ENCODE results near the gene TBL1XR1. TPM values are rescaled to one million over a fixed set of nuclear protein-coding genes. Genes with fewer than 3 reads are reported as not detected.
"Not testable (repeated sequence)": the region's sequence is repeated elsewhere in the genome, so short reads cannot be mapped to it uniquely, and the experiment has no call there.

The TBL1XR1 gene
- total RNA-seq, 1 donor from 2014 or later, result 243 TPM

- Mint-ChIP-seq H3K27me3 (ENCODE audit: low read depth) (no peaks in the 10 kb centered on the region), H3K4me3 (no peak overlapping the region), H3K27ac (peak overlapping the region; percentile 85), H3K36me3 (peaks cover 8% of the 10 kb centered on the region), H3K9me3 (no peaks in the 10 kb centered on the region), H3K4me1 (peaks cover 30% of the 10 kb centered on the region)
- TF ChIP-seq, protein P1, sequence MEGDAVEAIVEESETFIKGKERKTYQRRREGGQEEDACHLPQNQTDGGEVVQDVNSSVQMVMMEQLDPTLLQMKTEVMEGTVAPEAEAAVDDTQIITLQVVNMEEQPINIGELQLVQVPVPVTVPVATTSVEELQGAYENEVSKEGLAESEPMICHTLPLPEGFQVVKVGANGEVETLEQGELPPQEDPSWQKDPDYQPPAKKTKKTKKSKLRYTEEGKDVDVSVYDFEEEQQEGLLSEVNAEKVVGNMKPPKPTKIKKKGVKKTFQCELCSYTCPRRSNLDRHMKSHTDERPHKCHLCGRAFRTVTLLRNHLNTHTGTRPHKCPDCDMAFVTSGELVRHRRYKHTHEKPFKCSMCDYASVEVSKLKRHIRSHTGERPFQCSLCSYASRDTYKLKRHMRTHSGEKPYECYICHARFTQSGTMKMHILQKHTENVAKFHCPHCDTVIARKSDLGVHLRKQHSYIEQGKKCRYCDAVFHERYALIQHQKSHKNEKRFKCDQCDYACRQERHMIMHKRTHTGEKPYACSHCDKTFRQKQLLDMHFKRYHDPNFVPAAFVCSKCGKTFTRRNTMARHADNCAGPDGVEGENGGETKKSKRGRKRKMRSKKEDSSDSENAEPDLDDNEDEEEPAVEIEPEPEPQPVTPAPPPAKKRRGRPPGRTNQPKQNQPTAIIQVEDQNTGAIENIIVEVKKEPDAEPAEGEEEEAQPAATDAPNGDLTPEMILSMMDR (IDR thresholded peaks at IDR 0.05; ENCODE audit: unreplicated experiment), result no peak
- DNase-seq (ENCODE audit: low spot score in 2 of 2, unreplicated experiment in 2 of 2), result no peak
These were observed 19.5 kb downstream of the TBL1XR1 start for GRCh38 chr3:177177749-177178221.

- Mint-ChIP-seq H3K27me3 (ENCODE audit: low read depth) (no peaks in the 10 kb centered on the region), H3K4me3 (no peak overlapping the region), H3K36me3 (peaks cover 7% of the 10 kb centered on the region), H3K27ac (peak overlapping the region; percentile 52), H3K4me1 (peaks cover 31% of the 10 kb centered on the region), H3K9me3 (no peaks in the 10 kb centered on the region)
- no peak for DNase-seq (ENCODE audit: low spot score in 2 of 2, unreplicated experiment in 2 of 2)
- TF ChIP-seq, protein P1 (IDR thresholded peaks at IDR 0.05; ENCODE audit: unreplicated experiment), result no peak
These were observed 22.6 kb downstream of the TBL1XR1 start for GRCh38 chr3:177174607-177175170.

- Mint-ChIP-seq H3K4me3 (no peak overlapping the region), H3K36me3 (peaks cover 14% of the 10 kb centered on the region), H3K9me3 (peaks cover 9% of the 10 kb centered on the region), H3K27ac (no peak overlapping the region), H3K27me3 (ENCODE audit: low read depth) (no peaks in the 10 kb centered on the region), H3K4me1 (peaks cover 20% of the 10 kb centered on the region)
- TF ChIP-seq, protein P1 (IDR thresholded peaks at IDR 0.05; ENCODE audit: unreplicated experiment), result no peak
- no peak for DNase-seq (ENCODE audit: low spot score in 2 of 2, unreplicated experiment in 2 of 2)
These were observed 27.2 kb downstream of the TBL1XR1 start for GRCh38 chr3:177169936-177170722.

DNA sequence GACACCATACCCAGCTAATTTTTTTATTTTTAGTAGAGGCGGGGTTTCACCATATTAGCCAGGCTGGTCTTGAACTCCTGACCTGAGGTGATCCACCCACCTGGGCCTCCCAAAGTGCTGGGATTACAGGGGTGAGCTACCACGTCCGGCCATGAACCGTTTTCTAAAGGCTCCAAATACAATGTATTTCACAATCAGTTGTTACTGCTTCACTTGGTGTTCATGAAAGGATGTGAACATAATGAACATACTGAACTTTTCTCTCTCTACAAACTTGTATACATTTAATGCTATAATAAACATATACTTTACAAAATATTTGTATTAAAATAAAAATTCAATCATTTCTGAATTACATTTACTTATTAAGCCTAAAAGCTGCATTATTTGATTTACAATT is 28.9 kb downstream of the TBL1XR1 start:
- Mint-ChIP-seq H3K4me1 (peaks cover 14% of the 10 kb centered on the region), H3K27ac (no peak overlapping the region), H3K4me3 (no peak overlapping the region), H3K36me3 (peaks cover 21% of the 10 kb centered on the region), H3K9me3 (peaks cover 9% of the 10 kb centered on the region), H3K27me3 (ENCODE audit: low read depth) (no peaks in the 10 kb centered on the region)
- TF ChIP-seq, protein P1 (IDR thresholded peaks at IDR 0.05; ENCODE audit: unreplicated experiment), result no peak
- no peak for DNase-seq (ENCODE audit: low spot score in 2 of 2, unreplicated experiment in 2 of 2)

GRCh38 chr3:177162742-177163141 is 34.5 kb downstream of the TBL1XR1 start:
- H3K27me3 Mint-ChIP-seq (ENCODE audit: low read depth), result no peaks in the 10 kb centered on the region
- peaks cover 19% of the 10 kb centered on the region for H3K9me3 Mint-ChIP-seq
- no peak overlapping the region for H3K4me3 Mint-ChIP-seq
- DNase-seq (ENCODE audit: low spot score in 2 of 2, unreplicated experiment in 2 of 2), result no peak
- TF ChIP-seq, protein P1 (IDR thresholded peaks at IDR 0.05; ENCODE audit: unreplicated experiment), result no peak
- no peak overlapping the region for H3K27ac Mint-ChIP-seq
- H3K4me1 Mint-ChIP-seq, result no peaks in the 10 kb centered on the region
- H3K36me3 Mint-ChIP-seq, result peaks cover 35% of the 10 kb centered on the region

GRCh38 chr3:177161603-177162002 is 35.7 kb downstream of the TBL1XR1 start:
- not testable (repeated sequence) for H3K27me3 Mint-ChIP-seq (ENCODE audit: low read depth); DNase-seq (ENCODE audit: low spot score in 2 of 2, unreplicated experiment in 2 of 2); H3K27ac Mint-ChIP-seq; H3K4me1 Mint-ChIP-seq; H3K4me3 Mint-ChIP-seq
- H3K9me3 Mint-ChIP-seq, result peaks cover 19% of the 10 kb centered on the region
- peaks cover 32% of the 10 kb centered on the region for H3K36me3 Mint-ChIP-seq

Measured in mesothelial cell of epicardium (in vitro differentiated cells).